HEK293 (cell line): ENCODE results near the gene SPARC.

Experiments used
- CTCF ChIA-PET: fragments of 350-600 bp; formaldehyde crosslinking; extraction: SDS; loops from one replicate; lab custom pipeline; 2021; ENCODE audit warnings: antibody characterized with exemption; lab: Yijun Ruan, JAX
- POLR2A ChIA-PET: fragments of 300-600 bp; formaldehyde crosslinking; extraction: SDS; loops from one replicate; lab custom pipeline; 2020; ENCODE audit warnings: antibody characterized with exemption, inconsistent platforms; lab: Yijun Ruan, JAX
- H3K27ac ChIP-seq: fragments of 200-500 bp; sonication (Bioruptor generic); 2 replicates; pipeline ENCODE4 v1.5.1; 2014; ENCODE audit warnings: low read depth, low read length, control low read depth, inconsistent platforms; ENCODE audit errors: extremely low read depth
- H3K36me3 ChIP-seq, 2 experiments: fragments of 200-500 bp in 1 of 2; sonication (Bioruptor generic) in 1 of 2; 1 replicate in 1 of 2; 2 replicates in 1 of 2; pipeline ENCODE4 v1.5.1; 2014 to 2017; ENCODE audit warnings: inconsistent platforms in 2 of 2, low read length in 2 of 2; ENCODE audit not compliant: control insufficient read depth in 2 of 2, insufficient read depth in 1 of 2
- H3K4me1 ChIP-seq: fragments of 200-500 bp; sonication (Bioruptor generic); 2 replicates; pipeline ENCODE4 v1.5.1; 2014; ENCODE audit warnings: mild to moderate bottlenecking, low read length, inconsistent platforms; ENCODE audit not compliant: control insufficient read depth, insufficient read depth
- H3K4me3 ChIP-seq: 2 replicates; pipeline ENCODE4 v1.5.1; 2011; ENCODE audit warnings: low read depth, mild to moderate bottlenecking, control low read depth, low read length, moderate library complexity
- H3K9me3 ChIP-seq: fragments of 200-500 bp; sonication (Bioruptor generic); 2 replicates; pipeline ENCODE4 v1.5.1; 2014; ENCODE audit warnings: low read depth, low read length, inconsistent platforms; ENCODE audit not compliant: control insufficient read depth, insufficient read depth
- KLF8 ChIP-seq: fragments of 450-650 bp; formaldehyde crosslinking; IDR thresholded peaks from 2 replicates; pipeline ENCODE4 v1.5.1; 2016; ENCODE audit warnings: missing biosample characterization, missing genetic modification characterization
- SP3 ChIP-seq: fragments of 450-650 bp; formaldehyde crosslinking; IDR thresholded peaks from 2 replicates; pipeline ENCODE4 v1.5.1; 2016; ENCODE audit warnings: missing biosample characterization, missing genetic modification characterization
- YY2 ChIP-seq: fragments of 450-650 bp; formaldehyde crosslinking; IDR thresholded peaks from 2 replicates; pipeline ENCODE4 v1.5.1; 2016; ENCODE audit warnings: missing biosample characterization, missing genetic modification characterization
- ZNF184 ChIP-seq: fragments of 450-650 bp; IDR thresholded peaks from 2 replicates; pipeline ENCODE4 v1.5.1; 2018; ENCODE audit warnings: missing biosample characterization, mild to moderate bottlenecking, missing genetic modification characterization
- ZNF354C ChIP-seq: fragments of 450-650 bp; formaldehyde crosslinking; IDR thresholded peaks from 2 replicates; pipeline ENCODE4 v1.5.1; 2016; ENCODE audit warnings: missing biosample characterization, missing genetic modification characterization, low read depth, borderline replicate concordance
- ZNF48 ChIP-seq: fragments of 450-650 bp; formaldehyde crosslinking; IDR thresholded peaks from 2 replicates; pipeline ENCODE4 v1.5.1; 2016; ENCODE audit warnings: missing biosample characterization, missing genetic modification characterization
- TF ChIP-seq, protein P1 (sequence below): fragments of 450-650 bp; formaldehyde crosslinking; IDR thresholded peaks from 2 replicates; pipeline ENCODE4 v1.5.1; 2016; ENCODE audit warnings: missing biosample characterization, missing genetic modification characterization
- TF ChIP-seq, protein P2 (sequence below): IDR thresholded peaks from 2 replicates; pipeline ENCODE4 v1.6.1; 2011; ENCODE audit warnings: mild to moderate bottlenecking, low read depth, low read length, borderline replicate concordance
- TF ChIP-seq, protein P3 (sequence below): fragments of 450-650 bp; formaldehyde crosslinking; IDR thresholded peaks from 2 replicates; pipeline ENCODE4 v1.5.1; 2016; ENCODE audit warnings: missing biosample characterization, missing genetic modification characterization
- TF ChIP-seq, protein P4 (sequence below): fragments of 450-650 bp; formaldehyde crosslinking; IDR thresholded peaks from 2 replicates; pipeline ENCODE4 v1.5.1; 2016; ENCODE audit warnings: missing biosample characterization, missing genetic modification characterization
- TF ChIP-seq, protein P5 (sequence below): fragments of 450-650 bp; formaldehyde crosslinking; IDR thresholded peaks from 2 replicates; pipeline ENCODE4 v1.5.1; 2016; ENCODE audit warnings: missing biosample characterization, missing genetic modification characterization
- TF ChIP-seq, protein P6 (sequence below): fragments of 450-650 bp; formaldehyde crosslinking; conservative IDR thresholded peaks from 2 replicates; pipeline ENCODE4 v1.5.1; 2016; ENCODE audit warnings: low read depth, missing biosample characterization, missing genetic modification characterization

Gene SPARC

DNA sequence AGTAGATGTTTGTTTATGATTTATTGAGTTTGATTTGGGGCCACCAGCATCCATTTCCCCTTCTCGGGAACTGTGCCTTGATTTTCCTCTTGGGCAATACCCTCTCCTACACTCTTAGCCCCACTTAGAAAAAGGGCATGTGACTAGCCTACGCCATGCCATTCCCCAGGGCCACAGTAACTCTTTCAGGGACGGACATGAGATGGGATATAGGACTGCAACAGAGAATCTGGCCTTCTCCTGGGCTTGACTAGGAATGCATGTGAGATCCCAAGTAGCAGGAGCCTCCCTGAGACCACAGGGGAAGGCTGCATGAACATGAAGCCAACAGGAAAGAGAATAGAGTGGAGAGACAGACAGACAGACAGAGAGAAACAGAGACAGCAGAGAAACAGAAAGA, 30.7 kb upstream of the SPARC start:
- no peak overlapping the region for H3K4me3 ChIP-seq
- TF ChIP-seq KLF8 (tag by site-specific recombination) (no peak), ZNF48 (tag by site-specific recombination) (no peak), ZNF184 (tag by site-specific recombination) (no peak), SP3 (tag by site-specific recombination) (no peak), ZNF354C (tag by site-specific recombination) (no peak), YY2 (no peak)
- TF ChIP-seq, protein P1, sequence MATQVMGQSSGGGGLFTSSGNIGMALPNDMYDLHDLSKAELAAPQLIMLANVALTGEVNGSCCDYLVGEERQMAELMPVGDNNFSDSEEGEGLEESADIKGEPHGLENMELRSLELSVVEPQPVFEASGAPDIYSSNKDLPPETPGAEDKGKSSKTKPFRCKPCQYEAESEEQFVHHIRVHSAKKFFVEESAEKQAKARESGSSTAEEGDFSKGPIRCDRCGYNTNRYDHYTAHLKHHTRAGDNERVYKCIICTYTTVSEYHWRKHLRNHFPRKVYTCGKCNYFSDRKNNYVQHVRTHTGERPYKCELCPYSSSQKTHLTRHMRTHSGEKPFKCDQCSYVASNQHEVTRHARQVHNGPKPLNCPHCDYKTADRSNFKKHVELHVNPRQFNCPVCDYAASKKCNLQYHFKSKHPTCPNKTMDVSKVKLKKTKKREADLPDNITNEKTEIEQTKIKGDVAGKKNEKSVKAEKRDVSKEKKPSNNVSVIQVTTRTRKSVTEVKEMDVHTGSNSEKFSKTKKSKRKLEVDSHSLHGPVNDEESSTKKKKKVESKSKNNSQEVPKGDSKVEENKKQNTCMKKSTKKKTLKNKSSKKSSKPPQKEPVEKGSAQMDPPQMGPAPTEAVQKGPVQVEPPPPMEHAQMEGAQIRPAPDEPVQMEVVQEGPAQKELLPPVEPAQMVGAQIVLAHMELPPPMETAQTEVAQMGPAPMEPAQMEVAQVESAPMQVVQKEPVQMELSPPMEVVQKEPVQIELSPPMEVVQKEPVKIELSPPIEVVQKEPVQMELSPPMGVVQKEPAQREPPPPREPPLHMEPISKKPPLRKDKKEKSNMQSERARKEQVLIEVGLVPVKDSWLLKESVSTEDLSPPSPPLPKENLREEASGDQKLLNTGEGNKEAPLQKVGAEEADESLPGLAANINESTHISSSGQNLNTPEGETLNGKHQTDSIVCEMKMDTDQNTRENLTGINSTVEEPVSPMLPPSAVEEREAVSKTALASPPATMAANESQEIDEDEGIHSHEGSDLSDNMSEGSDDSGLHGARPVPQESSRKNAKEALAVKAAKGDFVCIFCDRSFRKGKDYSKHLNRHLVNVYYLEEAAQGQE (tag by site-specific recombination) = no peak
- TF ChIP-seq, protein P2, sequence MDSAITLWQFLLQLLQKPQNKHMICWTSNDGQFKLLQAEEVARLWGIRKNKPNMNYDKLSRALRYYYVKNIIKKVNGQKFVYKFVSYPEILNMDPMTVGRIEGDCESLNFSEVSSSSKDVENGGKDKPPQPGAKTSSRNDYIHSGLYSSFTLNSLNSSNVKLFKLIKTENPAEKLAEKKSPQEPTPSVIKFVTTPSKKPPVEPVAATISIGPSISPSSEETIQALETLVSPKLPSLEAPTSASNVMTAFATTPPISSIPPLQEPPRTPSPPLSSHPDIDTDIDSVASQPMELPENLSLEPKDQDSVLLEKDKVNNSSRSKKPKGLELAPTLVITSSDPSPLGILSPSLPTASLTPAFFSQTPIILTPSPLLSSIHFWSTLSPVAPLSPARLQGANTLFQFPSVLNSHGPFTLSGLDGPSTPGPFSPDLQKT = no peak
- TF ChIP-seq, protein P3, sequence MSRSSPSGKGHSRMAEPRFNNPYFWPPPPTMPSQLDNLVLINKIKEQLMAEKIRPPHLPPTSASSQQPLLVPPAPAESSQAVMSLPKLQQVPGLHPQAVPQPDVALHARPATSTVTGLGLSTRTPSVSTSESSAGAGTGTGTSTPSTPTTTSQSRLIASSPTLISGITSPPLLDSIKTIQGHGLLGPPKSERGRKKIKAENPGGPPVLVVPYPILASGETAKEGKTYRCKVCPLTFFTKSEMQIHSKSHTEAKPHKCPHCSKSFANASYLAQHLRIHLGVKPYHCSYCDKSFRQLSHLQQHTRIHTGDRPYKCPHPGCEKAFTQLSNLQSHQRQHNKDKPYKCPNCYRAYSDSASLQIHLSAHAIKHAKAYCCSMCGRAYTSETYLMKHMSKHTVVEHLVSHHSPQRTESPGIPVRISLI (tag by site-specific recombination) = no peak
- TF ChIP-seq, protein P4, sequence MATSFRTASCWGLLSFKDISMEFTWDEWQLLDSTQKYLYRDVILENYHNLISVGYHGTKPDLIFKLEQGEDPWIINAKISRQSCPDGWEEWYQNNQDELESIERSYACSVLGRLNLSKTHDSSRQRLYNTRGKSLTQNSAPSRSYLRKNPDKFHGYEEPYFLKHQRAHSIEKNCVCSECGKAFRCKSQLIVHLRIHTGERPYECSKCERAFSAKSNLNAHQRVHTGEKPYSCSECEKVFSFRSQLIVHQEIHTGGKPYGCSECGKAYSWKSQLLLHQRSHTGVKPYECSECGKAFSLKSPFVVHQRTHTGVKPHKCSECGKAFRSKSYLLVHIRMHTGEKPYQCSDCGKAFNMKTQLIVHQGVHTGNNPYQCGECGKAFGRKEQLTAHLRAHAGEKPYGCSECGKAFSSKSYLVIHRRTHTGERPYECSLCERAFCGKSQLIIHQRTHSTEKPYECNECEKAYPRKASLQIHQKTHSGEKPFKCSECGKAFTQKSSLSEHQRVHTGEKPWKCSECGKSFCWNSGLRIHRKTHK (tag by site-specific recombination) = no peak
- TF ChIP-seq, protein P5, sequence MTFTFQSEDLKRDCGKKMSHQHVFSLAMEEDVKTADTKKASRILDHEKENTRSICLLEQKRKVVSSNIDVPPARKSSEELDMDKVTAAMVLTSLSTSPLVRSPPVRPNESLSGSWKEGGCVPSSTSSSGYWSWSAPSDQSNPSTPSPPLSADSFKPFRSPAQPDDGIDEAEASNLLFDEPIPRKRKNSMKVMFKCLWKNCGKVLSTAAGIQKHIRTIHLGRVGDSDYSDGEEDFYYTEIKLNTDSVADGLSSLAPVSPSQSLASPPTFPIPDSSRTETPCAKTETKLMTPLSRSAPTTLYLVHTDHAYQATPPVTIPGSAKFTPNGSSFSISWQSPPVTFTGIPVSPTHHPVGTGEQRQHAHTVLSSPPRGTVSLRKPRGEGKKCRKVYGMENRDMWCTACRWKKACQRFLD (tag by site-specific recombination) = no peak
- TF ChIP-seq, protein P6, sequence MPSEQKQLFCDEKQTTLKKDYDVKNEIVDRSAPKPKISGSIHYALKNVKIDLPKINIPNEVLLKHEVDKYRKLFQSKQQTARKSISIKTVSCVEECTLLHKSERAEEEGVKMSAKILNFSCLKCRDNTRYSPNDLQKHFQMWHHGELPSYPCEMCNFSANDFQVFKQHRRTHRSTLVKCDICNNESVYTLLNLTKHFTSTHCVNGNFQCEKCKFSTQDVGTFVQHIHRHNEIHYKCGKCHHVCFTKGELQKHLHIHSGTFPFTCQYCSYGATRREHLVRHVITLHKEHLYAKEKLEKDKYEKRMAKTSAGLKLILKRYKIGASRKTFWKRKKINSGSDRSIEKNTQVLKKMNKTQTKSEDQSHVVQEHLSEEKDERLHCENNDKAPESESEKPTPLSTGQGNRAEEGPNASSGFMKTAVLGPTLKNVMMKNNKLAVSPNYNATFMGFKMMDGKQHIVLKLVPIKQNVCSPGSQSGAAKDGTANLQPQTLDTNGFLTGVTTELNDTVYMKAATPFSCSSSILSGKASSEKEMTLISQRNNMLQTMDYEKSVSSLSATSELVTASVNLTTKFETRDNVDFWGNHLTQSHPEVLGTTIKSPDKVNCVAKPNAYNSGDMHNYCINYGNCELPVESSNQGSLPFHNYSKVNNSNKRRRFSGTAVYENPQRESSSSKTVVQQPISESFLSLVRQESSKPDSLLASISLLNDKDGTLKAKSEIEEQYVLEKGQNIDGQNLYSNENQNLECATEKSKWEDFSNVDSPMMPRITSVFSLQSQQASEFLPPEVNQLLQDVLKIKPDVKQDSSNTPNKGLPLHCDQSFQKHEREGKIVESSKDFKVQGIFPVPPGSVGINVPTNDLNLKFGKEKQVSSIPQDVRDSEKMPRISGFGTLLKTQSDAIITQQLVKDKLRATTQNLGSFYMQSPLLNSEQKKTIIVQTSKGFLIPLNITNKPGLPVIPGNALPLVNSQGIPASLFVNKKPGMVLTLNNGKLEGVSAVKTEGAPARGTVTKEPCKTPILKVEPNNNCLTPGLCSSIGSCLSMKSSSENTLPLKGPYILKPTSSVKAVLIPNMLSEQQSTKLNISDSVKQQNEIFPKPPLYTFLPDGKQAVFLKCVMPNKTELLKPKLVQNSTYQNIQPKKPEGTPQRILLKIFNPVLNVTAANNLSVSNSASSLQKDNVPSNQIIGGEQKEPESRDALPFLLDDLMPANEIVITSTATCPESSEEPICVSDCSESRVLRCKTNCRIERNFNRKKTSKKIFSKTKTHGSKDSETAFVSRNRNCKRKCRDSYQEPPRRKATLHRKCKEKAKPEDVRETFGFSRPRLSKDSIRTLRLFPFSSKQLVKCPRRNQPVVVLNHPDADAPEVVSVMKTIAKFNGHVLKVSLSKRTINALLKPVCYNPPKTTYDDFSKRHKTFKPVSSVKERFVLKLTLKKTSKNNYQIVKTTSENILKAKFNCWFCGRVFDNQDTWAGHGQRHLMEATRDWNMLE (tag by site-specific recombination) = no peak
- TF ChIP-seq, all 188 proteins: peak for 0
- Histone ChIP-seq H3K4me1 (no peaks in the 10 kb centered on the region), H3K36me3 (no peaks in the 10 kb centered on the region), H3K9me3 (no peaks in the 10 kb centered on the region), H3K27ac (no peak overlapping the region)
- POLR2A ChIA-PET = interaction anchor here (1.3 kb wide), 1 partner anchor 30 kb away, joined by 3 read pairs; the partner anchor contains the start of gene SPARC
- CTCF ChIA-PET = interaction anchor here (1.0 to 6.3 kb wide), 8 partner anchors 8 to 196 kb away, joined by 3 to 103 read pairs (median 8); partner anchors contain the start of gene SPARC
